Stimulated activated CD4-positive, alpha-beta T cell treated with anti-CD3 and anti-CD28 coated beads, Interleukin-1b, Interleukin-23, amount 100 ng/mL, for 24 hours (primary cell): ENCODE data around the gene DERA.
"Not testable (repeated sequence)": the region's sequence is repeated elsewhere in the genome, so short reads cannot be mapped to it uniquely, and the experiment has no call there.

Source experiments
- DNase-seq, 4 experiments: peaks; one replicate each; pipeline ENCODE4 v3.0.0-alpha.2; 2020; ENCODE audit warnings: low read depth in 4 of 4, low spot score in 1 of 4

Gene DERA

GRCh38 chr12:15899282-15899870 lies 11.8 kb upstream of the DERA start:
- DNase-seq = no peak

GRCh38 chr12:15904378-15904920 lies 6.7 kb upstream of the DERA start:
- DNase-seq = no peak

GRCh38 chr12:15910468-15910863 lies 666 bp upstream of the DERA start:
- DNase-seq = no peak

GRCh38 chr12:15911931-15912330 lies 799 bp downstream of the DERA start:
- DNase-seq = not testable (repeated sequence)

GRCh38 chr12:15914131-15914530 lies 3.0 kb downstream of the DERA start:
- DNase-seq = not testable (repeated sequence)

- no peak for DNase-seq
Measured at GRCh38 chr12:15918066-15918465, 6.9 kb downstream of the DERA start.

DNA sequence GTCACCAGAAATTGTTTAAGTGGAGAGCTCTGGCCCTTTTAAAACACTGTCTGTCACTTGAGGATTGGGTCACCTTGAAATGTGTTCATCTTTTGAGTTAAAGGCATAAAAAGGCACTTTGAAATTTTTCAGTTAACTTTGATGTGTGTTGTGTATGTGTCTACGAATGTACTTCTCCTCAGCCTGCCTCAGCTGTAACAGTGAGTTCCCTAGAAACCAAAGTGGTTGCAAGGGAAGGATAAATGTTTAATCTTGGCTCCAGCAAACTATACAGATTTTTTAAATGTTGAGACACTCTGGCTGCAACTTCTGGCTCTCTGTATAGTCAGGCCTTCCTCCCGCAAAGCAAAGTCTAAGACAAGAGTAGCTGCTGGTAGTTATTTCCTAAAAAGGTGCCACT lies 8.3 kb downstream of the DERA start:
- DNase-seq = no peak

DNA sequence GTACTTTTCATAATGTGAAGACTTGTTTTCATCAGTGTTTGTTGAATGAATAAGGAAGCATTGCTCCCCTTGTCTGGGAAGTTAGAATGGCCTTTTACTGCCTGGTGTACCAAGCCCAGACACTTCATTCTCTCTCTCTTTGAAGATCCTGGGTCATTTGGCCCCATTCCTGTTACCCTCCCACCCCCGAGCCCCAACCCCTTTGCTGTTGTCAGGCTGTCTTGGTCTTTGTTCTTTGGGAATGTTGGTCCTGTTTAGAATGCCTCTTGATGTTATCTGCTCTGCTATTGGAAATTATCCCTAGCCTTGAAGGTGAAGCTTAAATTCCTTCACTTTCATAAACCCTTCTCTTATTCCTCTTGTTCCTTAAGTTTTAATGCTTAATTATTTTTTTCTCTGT lies 13.8 kb downstream of the DERA start:
- no peak for DNase-seq

DNA sequence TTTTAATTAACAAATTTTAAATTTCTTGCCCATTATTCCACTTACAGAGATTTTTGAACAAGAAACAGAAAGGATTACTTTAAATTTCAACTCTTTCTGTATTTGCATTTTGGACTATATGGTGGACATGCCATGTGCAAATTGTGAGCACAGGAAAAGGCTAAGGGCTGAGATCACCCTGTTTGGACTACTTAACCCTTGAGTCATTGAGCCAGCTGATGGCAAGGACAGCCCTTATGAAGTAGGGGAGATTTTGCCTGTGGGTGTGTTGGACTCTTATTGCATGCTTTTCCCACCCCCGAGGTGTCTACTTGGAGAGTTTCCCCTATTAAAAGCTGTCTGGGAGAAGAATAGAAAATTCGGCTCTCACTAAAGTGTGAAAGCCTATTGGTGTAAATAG lies 17.2 kb downstream of the DERA start:
- no peak for DNase-seq

GRCh38 chr12:15928870-15929571 lies 17.9 kb downstream of the DERA start:
- no peak for DNase-seq

GRCh38 chr12:15931590-15932053 lies 20.5 kb downstream of the DERA start:
- no peak for DNase-seq

GRCh38 chr12:15932327-15932726 lies 21.2 kb downstream of the DERA start:
- no peak for DNase-seq

DNA sequence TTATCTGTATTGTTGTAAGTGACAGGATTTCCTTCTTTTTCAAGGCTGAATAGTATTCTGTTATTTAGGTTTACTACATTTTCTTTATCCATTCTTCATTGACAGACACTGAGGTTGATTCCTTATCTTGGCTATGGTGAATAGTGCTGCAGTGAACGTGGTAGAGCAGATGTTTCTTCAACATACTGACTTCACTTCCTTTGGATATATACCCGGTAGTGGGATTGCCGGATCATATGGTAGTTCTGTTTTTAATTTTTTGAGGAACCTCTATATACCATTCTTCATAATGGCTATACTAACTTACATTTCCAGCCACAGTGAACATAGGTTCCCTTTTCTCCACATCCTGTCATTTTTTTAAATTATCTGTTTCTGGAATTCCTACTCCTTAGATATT lies 21.8 kb downstream of the DERA start:
- DNase-seq = no peak

DNA sequence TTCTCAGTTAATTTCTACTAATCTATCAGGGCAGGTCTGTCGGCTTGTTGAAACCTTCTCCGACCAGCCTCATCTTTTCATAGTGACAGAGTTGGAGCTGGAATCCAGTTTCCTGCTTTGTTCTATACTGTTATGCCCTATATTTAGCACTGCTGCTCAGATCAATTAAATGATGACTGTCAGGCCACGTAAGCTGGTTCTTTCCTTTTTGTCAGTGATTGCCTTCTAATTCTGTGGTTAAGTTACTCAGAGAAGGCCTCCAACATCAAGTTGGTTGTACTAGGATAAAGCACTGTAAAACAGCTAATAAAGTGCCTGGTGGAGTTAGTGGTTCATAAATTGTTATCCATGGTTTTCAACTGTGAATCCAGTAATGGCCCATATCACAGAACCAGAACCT lies 22.6 kb downstream of the DERA start:
- no peak for DNase-seq

- no peak for DNase-seq
Measured at GRCh38 chr12:15936751-15937150, 25.6 kb downstream of the DERA start.

DNA sequence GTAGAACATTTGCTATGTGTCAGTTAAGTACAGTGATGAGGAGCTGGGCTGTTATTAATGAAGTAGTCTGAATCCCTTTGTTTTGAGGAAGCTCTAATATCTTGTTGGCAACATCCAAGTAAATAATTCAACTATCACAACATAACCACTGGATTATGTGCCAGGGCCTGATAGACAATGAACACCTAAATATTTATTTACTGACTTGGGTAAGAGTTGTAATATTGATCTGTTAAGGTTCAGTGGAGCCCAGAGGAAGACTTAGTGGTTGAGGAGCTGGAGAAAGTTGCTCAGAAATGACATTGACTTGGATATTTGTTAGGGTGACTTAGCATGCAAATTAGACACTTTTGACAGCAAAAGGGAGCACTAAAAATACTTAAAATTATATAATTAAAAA lies 26.8 kb downstream of the DERA start:
- no peak for DNase-seq

- no peak for DNase-seq
Measured at GRCh38 chr12:15939111-15939510, 28.0 kb downstream of the DERA start.

- DNase-seq = no peak
Measured at GRCh38 chr12:15942475-15942874, 31.3 kb downstream of the DERA start.

DNA sequence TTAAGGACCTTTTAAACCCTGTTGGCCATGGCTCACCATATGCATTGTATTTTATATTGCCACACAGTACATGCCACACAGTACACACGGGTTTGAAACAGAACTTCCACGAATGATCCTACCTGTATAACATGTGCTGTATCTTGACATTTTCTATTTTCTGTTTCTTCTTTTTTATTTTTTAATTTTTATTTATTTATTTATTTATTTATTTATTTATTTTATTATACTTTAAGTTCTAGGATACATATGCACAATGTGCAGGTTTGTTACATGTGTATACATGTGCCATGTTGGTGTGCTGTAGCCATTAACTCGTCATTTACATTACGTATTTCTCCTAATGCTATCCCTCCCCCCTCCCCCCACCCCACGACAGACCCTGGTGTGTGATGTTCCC lies 32.4 kb downstream of the DERA start:
- DNase-seq = not testable (repeated sequence)

DNA sequence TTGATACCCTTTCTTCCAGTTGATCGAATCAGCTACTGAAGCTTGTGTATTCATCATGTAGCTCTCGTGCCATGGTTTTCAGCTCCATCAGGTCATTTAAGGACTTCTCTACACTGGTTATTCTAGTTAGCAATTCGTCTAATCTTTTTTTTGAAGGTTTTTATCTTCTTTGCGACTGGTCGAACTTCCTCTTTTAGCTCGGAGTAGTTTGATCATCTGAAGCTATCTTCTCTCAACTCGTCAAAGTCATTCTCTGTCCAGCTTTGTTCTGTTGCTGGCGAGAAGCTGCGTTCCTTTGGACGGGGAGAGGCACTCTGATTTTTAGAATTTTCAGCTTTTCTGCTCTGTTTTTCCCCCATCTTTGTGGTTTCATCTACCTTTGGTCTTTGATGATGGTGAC lies 37.3 kb downstream of the DERA start:
- DNase-seq = not testable (repeated sequence)

DNA sequence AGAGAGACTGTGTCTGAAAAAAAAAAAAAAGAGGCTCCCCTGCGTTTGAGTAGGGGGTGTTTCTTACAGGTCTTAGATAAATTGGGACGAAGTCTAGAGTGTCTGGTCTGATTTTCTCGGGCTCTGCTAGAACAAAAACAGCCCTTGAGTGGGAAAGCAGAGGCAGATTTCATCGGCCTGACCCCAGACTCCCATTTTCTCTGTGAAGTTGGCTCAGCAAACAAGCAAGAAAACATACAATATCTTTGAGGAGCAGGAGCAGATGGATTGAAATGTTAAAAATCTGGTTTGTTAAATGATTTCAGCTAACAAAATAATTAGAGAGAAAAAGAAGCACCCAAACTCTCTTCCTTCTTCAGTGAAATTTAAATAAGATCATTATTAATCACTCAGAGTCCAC lies 44.1 kb downstream of the DERA start:
- no peak for DNase-seq

- DNase-seq = no peak
Measured at GRCh38 chr12:15956010-15956409, 44.9 kb downstream of the DERA start.
